CD8-positive, alpha-beta memory T cell (primary cell): ENCODE results near the gene NOX5. TPM values are rescaled to one million over a fixed set of nuclear protein-coding genes. Genes with fewer than 3 reads are reported as not detected.

ENCODE experiments used
- CTCF ChIA-PET: fragments of 350-600 bp; sonication (Branson Sonifier 250); formaldehyde crosslinking; loops from one replicate; lab custom pipeline; 2021; ENCODE audit warnings: antibody characterized with exemption; lab: Charles Lee
- POLR2A ChIA-PET: fragments of 350-600 bp; sonication (Branson Sonifier 250); formaldehyde crosslinking; loops from one replicate; lab custom pipeline; 2021; ENCODE audit warnings: antibody characterized with exemption; lab: Charles Lee
- DNase-seq, 5 donors: peaks; one replicate each; pipeline versions ENCODE4 v3.0.0 to v3.0.0-alpha.2; 2020 to 2022; ENCODE audit warnings: mixed read lengths in 1 of 5
- H3K27ac ChIP-seq: one replicate; pipeline ENCODE4 v1.7.0; 2013; ENCODE audit warnings: low read depth, mild to moderate bottlenecking, low read length, moderate library complexity
- H3K27me3 ChIP-seq: 2 replicates; pipeline ENCODE4 v1.7.0; 2013; ENCODE audit warnings: low read length, mild to moderate bottlenecking; ENCODE audit not compliant: insufficient read depth, poor library complexity, severe bottlenecking
- H3K36me3 ChIP-seq: 2 replicates; pipeline ENCODE4 v1.7.0; 2013; ENCODE audit warnings: mild to moderate bottlenecking, low read length, moderate library complexity; ENCODE audit not compliant: insufficient read depth
- H3K4me1 ChIP-seq: 2 replicates; pipeline ENCODE4 v1.7.0; 2013; ENCODE audit warnings: mild to moderate bottlenecking, low read length, moderate library complexity; ENCODE audit not compliant: insufficient read depth
- H3K4me3 ChIP-seq: 2 replicates; pipeline ENCODE4 v1.7.0; 2013; ENCODE audit warnings: mild to moderate bottlenecking, low read length
- H3K9me3 ChIP-seq: 2 replicates; pipeline ENCODE4 v1.7.0; 2013; ENCODE audit warnings: mild to moderate bottlenecking, low read length
- H3K27ac Mint-ChIP-seq, 8 donors: one replicate each; pipeline ENCODE4 v1.8.0; 2020 to 2021; ENCODE audit warnings: mixed read lengths in 8 of 8, mild to moderate bottlenecking in 6 of 8, inconsistent platforms in 3 of 8, moderate library complexity in 3 of 8
- H3K27me3 Mint-ChIP-seq, 2 donors: one replicate each; pipeline ENCODE4 v1.8.0; 2020 to 2021; ENCODE audit warnings: mixed read lengths in 2 of 2, mild to moderate bottlenecking in 1 of 2, moderate library complexity in 1 of 2
- H3K36me3 Mint-ChIP-seq, 3 donors: one replicate each; pipeline ENCODE4 v1.8.0; 2020 to 2021; ENCODE audit warnings: mixed read lengths in 3 of 3, inconsistent platforms in 1 of 3, mild to moderate bottlenecking in 1 of 3
- H3K4me1 Mint-ChIP-seq, 3 donors: one replicate each; pipeline ENCODE4 v1.8.0; 2020 to 2021; ENCODE audit warnings: mixed read lengths in 3 of 3, inconsistent platforms in 1 of 3, mild to moderate bottlenecking in 1 of 3
- H3K4me3 Mint-ChIP-seq, 7 donors: one replicate each; pipeline ENCODE4 v1.8.0; 2020 to 2021; ENCODE audit warnings: mixed read lengths in 7 of 7, mild to moderate bottlenecking in 6 of 7, moderate library complexity in 4 of 7, inconsistent platforms in 2 of 7
- H3K9me3 Mint-ChIP-seq, 5 donors: one replicate each; pipeline ENCODE4 v1.8.0; 2020 to 2022; ENCODE audit warnings: mixed read lengths in 5 of 5, mild to moderate bottlenecking in 3 of 5, moderate library complexity in 2 of 5, inconsistent platforms in 1 of 5
- polyA plus RNA-seq: library from polyadenylated mRNA; unstranded; fragments of 300-500 nt; fragmentation: Illumina TruSeq; gene quantifications from one replicate; pipeline ENCODE4 v1.2.3, GENCODE V29; 2021
- total RNA-seq, 2 experiments: library from RNA; stranded (reverse); gene quantifications; one replicate each; pipeline ENCODE4 v1.2.3, GENCODE V29; 2021

NOX5 gene
- total and polyA plus RNA-seq, 3 experiments from 2014 or later = not detected

- peak overlapping the region in 1 of 8 donors; percentile 42 for H3K27ac Mint-ChIP-seq
- ChIA-PET POLR2A (no interaction called here), CTCF (no interaction called here)
- no peaks in the 10 kb centered on the region for H3K4me1 ChIP-seq
- no peak overlapping the region for H3K27ac ChIP-seq
- peaks cover 22 to 38% of the 10 kb centered on the region in 2 donors for H3K27me3 Mint-ChIP-seq
- H3K9me3 ChIP-seq = no peaks in the 10 kb centered on the region
- peaks cover 4 to 17% (median 15%) of the 10 kb centered on the region in 3 donors for H3K4me1 Mint-ChIP-seq
- H3K27me3 ChIP-seq = peaks cover 7% of the 10 kb centered on the region
- DNase-seq = no peak
- peak overlapping the region in 2 of 7 donors; percentile 42 to 46 for H3K4me3 Mint-ChIP-seq
- H3K4me3 ChIP-seq = no peak overlapping the region
- no peaks in the 10 kb centered on the region for H3K36me3 ChIP-seq
- peaks cover 0 to 3% (median 0%) of the 10 kb centered on the region in 5 donors for H3K9me3 Mint-ChIP-seq
- peaks cover 0 to 3% (median 0%) of the 10 kb centered on the region in 3 donors for H3K36me3 Mint-ChIP-seq
Measured at GRCh38 chr15:69074843-69075224, 60.3 kb downstream of the NOX5 start.

GRCh38 chr15:69075440-69075839 is 60.9 kb downstream of the NOX5 start:
- no peaks in the 10 kb centered on the region for H3K36me3 ChIP-seq
- POLR2A ChIA-PET = no interaction called here

GRCh38 chr15:69076756-69077155 is 62.3 kb downstream of the NOX5 start:
- Histone ChIP-seq H3K9me3 (no peaks in the 10 kb centered on the region), H3K27me3 (peaks cover 7% of the 10 kb centered on the region), H3K27ac (no peak overlapping the region), H3K4me1 (no peaks in the 10 kb centered on the region), H3K4me3 (no peak overlapping the region), H3K36me3 (no peaks in the 10 kb centered on the region)
- H3K27me3 Mint-ChIP-seq = peaks cover 20 to 27% of the 10 kb centered on the region in 2 donors
- H3K27ac Mint-ChIP-seq = no peak overlapping the region
- H3K36me3 Mint-ChIP-seq = peaks cover 0 to 2% (median 0%) of the 10 kb centered on the region in 3 donors
- H3K4me3 Mint-ChIP-seq = no peak overlapping the region
- POLR2A ChIA-PET = no interaction called here
- CTCF ChIA-PET = interaction anchor here (0.8 kb wide), 1 partner anchor 17 kb away, joined by 3 read pairs; no protein-coding TSS in a partner anchor
- peaks cover 4 to 17% (median 15%) of the 10 kb centered on the region in 3 donors for H3K4me1 Mint-ChIP-seq
- DNase-seq = no peak
- H3K9me3 Mint-ChIP-seq = peaks cover 0 to 2% (median 0%) of the 10 kb centered on the region in 5 donors

More at GRCh38 chr15:69075440-69075839, 60.9 kb downstream of the NOX5 start:
- no peak overlapping the region for H3K27ac ChIP-seq
- H3K4me1 ChIP-seq = no peaks in the 10 kb centered on the region
- Mint-ChIP-seq H3K4me3 (no peak overlapping the region), H3K36me3 (peaks cover 0 to 3% (median 0%) of the 10 kb centered on the region in 3 donors), H3K4me1 (peaks cover 4 to 17% (median 15%) of the 10 kb centered on the region in 3 donors), H3K9me3 (peaks cover 0 to 3% (median 0%) of the 10 kb centered on the region in 5 donors), H3K27ac (no peak overlapping the region), H3K27me3 (peaks cover 22 to 38% of the 10 kb centered on the region in 2 donors)
- peaks cover 7% of the 10 kb centered on the region for H3K27me3 ChIP-seq
- no peaks in the 10 kb centered on the region for H3K9me3 ChIP-seq
- no peak for DNase-seq
- H3K4me3 ChIP-seq = no peak overlapping the region
- CTCF ChIA-PET = no interaction called here

- ChIA-PET POLR2A (no interaction called here), CTCF (no interaction called here)
- H3K36me3 ChIP-seq = no peaks in the 10 kb centered on the region
- Mint-ChIP-seq H3K27me3 (peaks cover 9 to 24% of the 10 kb centered on the region in 2 donors), H3K9me3 (no peaks in the 10 kb centered on the region), H3K4me1 (peaks cover under 1 to 22% (median 20%) of the 10 kb centered on the region in 3 donors), H3K36me3 (no peaks in the 10 kb centered on the region), H3K4me3 (no peak overlapping the region), H3K27ac (peak overlapping the region in 1 of 8 donors; percentile 14)
- no peak overlapping the region for H3K27ac ChIP-seq
- H3K27me3 ChIP-seq = peaks cover 7% of the 10 kb centered on the region
- no peak for DNase-seq
- H3K4me1 ChIP-seq = no peaks in the 10 kb centered on the region
- H3K9me3 ChIP-seq = no peaks in the 10 kb centered on the region
- H3K4me3 ChIP-seq = no peak overlapping the region
Measured at GRCh38 chr15:69078638-69079037, 64.1 kb downstream of the NOX5 start.

- DNase-seq = no peak
Measured at GRCh38 chr15:69080295-69081248, 66.1 kb downstream of the NOX5 start.

GRCh38 chr15:69081310-69082004 is 67.0 kb downstream of the NOX5 start:
- ChIA-PET CTCF (interaction anchor here (1.4 kb wide), 1 partner anchor 22 kb away, joined by 6 read pairs; no protein-coding TSS in a partner anchor), POLR2A (no interaction called here)
- Mint-ChIP-seq H3K36me3 (no peaks in the 10 kb centered on the region), H3K4me1 (peaks cover 0 to 24% (median 10%) of the 10 kb centered on the region in 3 donors), H3K4me3 (no peak overlapping the region), H3K9me3 (no peaks in the 10 kb centered on the region), H3K27ac (no peak overlapping the region), H3K27me3 (peaks cover 4 to 7% of the 10 kb centered on the region in 2 donors)
- no peaks in the 10 kb centered on the region for H3K4me1 ChIP-seq
- H3K27me3 ChIP-seq = no peaks in the 10 kb centered on the region
- DNase-seq = no peak
- H3K4me3 ChIP-seq = no peak overlapping the region
- H3K27ac ChIP-seq = no peak overlapping the region
- H3K9me3 ChIP-seq = no peaks in the 10 kb centered on the region
- no peaks in the 10 kb centered on the region for H3K36me3 ChIP-seq

More at GRCh38 chr15:69080295-69081248, 66.1 kb downstream of the NOX5 start:
- H3K9me3 ChIP-seq = no peaks in the 10 kb centered on the region
- Mint-ChIP-seq H3K36me3 (no peaks in the 10 kb centered on the region), H3K27me3 (peaks cover 4 to 11% of the 10 kb centered on the region in 2 donors), H3K27ac (no peak overlapping the region), H3K4me3 (no peak overlapping the region), H3K9me3 (no peaks in the 10 kb centered on the region), H3K4me1 (peaks cover 0 to 24% (median 10%) of the 10 kb centered on the region in 3 donors)
- no peaks in the 10 kb centered on the region for H3K36me3 ChIP-seq
- no peak overlapping the region for H3K4me3 ChIP-seq
- H3K4me1 ChIP-seq = no peaks in the 10 kb centered on the region
- H3K27ac ChIP-seq = no peak overlapping the region
- CTCF ChIA-PET = no interaction called here
- POLR2A ChIA-PET = no interaction called here
- no peaks in the 10 kb centered on the region for H3K27me3 ChIP-seq

GRCh38 chr15:69082021-69082502 is 67.6 kb downstream of the NOX5 start:
- Mint-ChIP-seq H3K4me3 (no peak overlapping the region), H3K27me3 (peaks cover 2 to 12% of the 10 kb centered on the region in 2 donors), H3K9me3 (no peaks in the 10 kb centered on the region), H3K4me1 (peaks cover 0 to 24% (median 10%) of the 10 kb centered on the region in 3 donors), H3K27ac (no peak overlapping the region), H3K36me3 (no peaks in the 10 kb centered on the region)
- CTCF ChIA-PET = interaction anchor here (1.4 kb wide), 1 partner anchor 23 kb away, joined by 6 read pairs; no protein-coding TSS in a partner anchor
- Histone ChIP-seq H3K27ac (no peak overlapping the region), H3K4me1 (no peaks in the 10 kb centered on the region), H3K4me3 (no peak overlapping the region), H3K36me3 (no peaks in the 10 kb centered on the region), H3K27me3 (no peaks in the 10 kb centered on the region), H3K9me3 (no peaks in the 10 kb centered on the region)
- no peak for DNase-seq
- POLR2A ChIA-PET = no interaction called here
